NCI-H345 (cell line): ENCODE data around the gene TYW1.
"Not testable (repeated sequence)": the region's sequence is repeated elsewhere in the genome, so short reads cannot be mapped to it uniquely, and the experiment has no call there.

Experiments used
- DNase-seq: peaks from one replicate; lab custom pipeline; 2025; lab: John Stamatoyannopoulos, UW

The TYW1 gene

GRCh38 chr7:67046819-67047218 lies 50.2 kb downstream of the TYW1 start:
- DNase-seq: not testable (repeated sequence)

- DNase-seq: not testable (repeated sequence)
Measured at GRCh38 chr7:67049908-67050307, 53.3 kb downstream of the TYW1 start.

- DNase-seq: not testable (repeated sequence)
Measured at GRCh38 chr7:67052161-67052560, 55.5 kb downstream of the TYW1 start.

GRCh38 chr7:67056683-67057082 lies 60.0 kb downstream of the TYW1 start:
- no peak for DNase-seq

- DNase-seq: not testable (repeated sequence)
Measured at GRCh38 chr7:67061321-67061720, 64.7 kb downstream of the TYW1 start.

GRCh38 chr7:67062802-67063201 lies 66.2 kb downstream of the TYW1 start:
- not testable (repeated sequence) for DNase-seq

GRCh38 chr7:67066950-67067622 lies 70.5 kb downstream of the TYW1 start:
- DNase-seq: not testable (repeated sequence)

- DNase-seq: not testable (repeated sequence)
Measured at GRCh38 chr7:67076120-67076519, 79.5 kb downstream of the TYW1 start.

GRCh38 chr7:67082880-67083279 lies 86.2 kb downstream of the TYW1 start:
- DNase-seq: not testable (repeated sequence)

- not testable (repeated sequence) for DNase-seq
Measured at GRCh38 chr7:67089261-67089660, 92.6 kb downstream of the TYW1 start.

GRCh38 chr7:67091053-67091452 lies 94.4 kb downstream of the TYW1 start:
- DNase-seq: not testable (repeated sequence)

- DNase-seq: not testable (repeated sequence)
Measured at GRCh38 chr7:67098031-67098430, 101.4 kb downstream of the TYW1 start.

GRCh38 chr7:67099406-67099805 lies 102.8 kb downstream of the TYW1 start:
- not testable (repeated sequence) for DNase-seq

GRCh38 chr7:67100038-67100437 lies 103.4 kb downstream of the TYW1 start:
- not testable (repeated sequence) for DNase-seq

- no peak for DNase-seq
Measured at GRCh38 chr7:67100956-67101361, 104.3 kb downstream of the TYW1 start.

- not testable (repeated sequence) for DNase-seq
Measured at GRCh38 chr7:67104937-67105336, 108.3 kb downstream of the TYW1 start.

GRCh38 chr7:67105377-67105776 lies 108.7 kb downstream of the TYW1 start:
- DNase-seq: no peak

- not testable (repeated sequence) for DNase-seq
Measured at GRCh38 chr7:67106255-67106654, 109.6 kb downstream of the TYW1 start.

GRCh38 chr7:67111342-67111741 lies 114.7 kb downstream of the TYW1 start:
- not testable (repeated sequence) for DNase-seq

GRCh38 chr7:67114483-67115246 lies 118.0 kb downstream of the TYW1 start:
- DNase-seq: not testable (repeated sequence)

- not testable (repeated sequence) for DNase-seq
Measured at GRCh38 chr7:67120491-67120890, 123.9 kb downstream of the TYW1 start.

GRCh38 chr7:67128257-67128656 lies 131.6 kb downstream of the TYW1 start:
- DNase-seq: not testable (repeated sequence)

GRCh38 chr7:67130766-67131165 lies 134.1 kb downstream of the TYW1 start:
- peak; percentile 59 for DNase-seq
